ENCODE data around the gene NUP210L. TPM values are rescaled to one million over a fixed set of nuclear protein-coding genes. Genes with fewer than 3 reads are reported as not detected.

The NUP210L gene
- total and polyA plus RNA-seq, 2 of the 13 experiments (the other 11 are each of a cell fraction or from before 2014, with no cell fraction given), result not detected

GRCh38 chr1:154198756-154199562 is 44.1 kb upstream of the NUP210L start (continued):
- TF ChIP-seq RNF219 (CRISPR knock-in tag; IDR thresholded peaks at IDR 0.05) (no peak), POLR2AphosphoS2 (IDR thresholded peaks at IDR 0.05; ENCODE audit: low read depth, low read length) (no peak), KMT2B (CRISPR knock-in tag; IDR thresholded peaks at IDR 0.05) (no peak), BCL3 (CRISPR knock-in tag; IDR thresholded peaks at IDR 0.05) (no peak), ZBTB26 (CRISPR knock-in tag; IDR thresholded peaks at IDR 0.05; ENCODE audit: borderline replicate concordance) (no peak), ETV6 (CRISPR knock-in tag; conservative IDR thresholded peaks at IDR 0.05) (no peak), SMC3 (IDR thresholded peaks at IDR 0.05; ENCODE audit: low read length) (peak; percentile 59; the same call in 1 of the 2 replicates), ZMYM2 (CRISPR knock-in tag; IDR thresholded peaks at IDR 0.05) (no peak), CREB1 (IDR thresholded peaks at IDR 0.05) (no peak), CREB1 (CRISPR knock-in tag; IDR thresholded peaks at IDR 0.05) (peak; percentile 31; the same call in 1 of the 2 replicates), HNF1B (CRISPR knock-in tag; IDR thresholded peaks at IDR 0.05) (0 out of 2 replicates have a peak, but pooled peaks have one; percentile 2), SAP130 (CRISPR knock-in tag; IDR thresholded peaks at IDR 0.05; ENCODE audit: low read depth) (peak; percentile 9), CTCF (CRISPR knock-in tag; IDR thresholded peaks at IDR 0.05) (peak; percentile 68), ZUFSP (CRISPR knock-in tag; IDR thresholded peaks at IDR 0.05; ENCODE audit: borderline replicate concordance) (no peak), PATZ1 (CRISPR knock-in tag; IDR thresholded peaks at IDR 0.05) (peak; percentile 26; the same call in 1 of the 2 replicates)

Measured in HepG2 (cell line).